ENCODE measurements around the gene BIK. TPM values are rescaled to one million over a fixed set of nuclear protein-coding genes. Genes with fewer than 3 reads are reported as not detected.

BIK gene
- total RNA-seq, 1 experiment from 2014 or later: 3.2 TPM

DNA sequence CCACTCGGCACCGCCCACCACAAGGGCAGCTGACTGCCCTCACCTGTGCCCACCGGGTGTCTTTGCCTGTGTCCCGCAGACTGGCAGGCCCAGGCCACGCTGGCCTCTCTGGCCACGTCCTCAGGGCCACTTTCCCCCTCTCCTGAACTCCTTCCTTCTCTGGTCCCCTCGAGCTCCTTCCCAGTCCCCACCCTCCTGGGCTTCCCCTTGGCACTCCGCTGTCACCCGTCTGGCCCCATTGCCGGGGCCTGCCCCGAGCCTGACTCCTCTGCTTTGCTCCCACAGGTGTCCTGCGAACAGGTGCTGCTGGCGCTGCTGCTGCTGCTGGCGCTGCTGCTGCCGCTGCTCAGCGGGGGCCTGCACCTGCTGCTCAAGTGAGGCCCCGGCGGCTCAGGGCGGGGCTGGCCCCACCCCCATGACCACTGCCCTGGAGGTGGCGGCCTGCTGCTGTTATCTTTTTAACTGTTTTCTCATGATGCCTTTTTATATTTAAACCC lies 18.4 kb downstream of the BIK start (continued):
- TF ChIP-seq ZNF423 (CRISPR knock-in tag; IDR thresholded peaks at IDR 0.05) (peak; percentile 81), E2F1 (CRISPR knock-in tag; IDR thresholded peaks at IDR 0.05) (no peak)

- Mint-ChIP-seq H3K36me3 (peaks cover 10% of the 10 kb centered on the region), H3K4me3 (no peak overlapping the region), H3K27me3 (ENCODE audit: low read depth) (no peaks in the 10 kb centered on the region), H3K9me3 (no peaks in the 10 kb centered on the region), H3K4me1 (peaks cover 9% of the 10 kb centered on the region), H3K27ac (no peak overlapping the region)
- ATAC-seq (no peak), DNase-seq (ENCODE audit: low spot score) (no peak)
- POLR2A ChIA-PET: no interaction called here
- no peak for TF ChIP-seq OVOL2 (CRISPR knock-in tag; IDR thresholded peaks at IDR 0.05; ENCODE audit: borderline replicate concordance)
- TF ChIP-seq ATF2 (CRISPR knock-in tag; IDR thresholded peaks at IDR 0.05; ENCODE audit: borderline replicate concordance, low read depth): no peak
- TF ChIP-seq JUN (CRISPR knock-in tag; IDR thresholded peaks at IDR 0.05): no peak
- CTCF ChIA-PET: interaction anchor here (0.9 to 1.0 kb wide), 3 partner anchors 69 to 508 kb away, joined by 3 to 5 read pairs (median 4); no protein-coding TSS in a partner anchor
Measured at GRCh38 chr22:43129426-43130425, 19.2 kb downstream of the BIK start.

- H3K36me3 Mint-ChIP-seq: peaks cover 24% of the 10 kb centered on the region
- H3K4me3 Mint-ChIP-seq: no peak overlapping the region
- CTCF ChIA-PET: interaction anchor here (0.5 to 0.6 kb wide), 2 partner anchors 10 to 56 kb away, joined by 3 read pairs; no protein-coding TSS in a partner anchor
- ATAC-seq: no peak
- no peaks in the 10 kb centered on the region for H3K27me3 Mint-ChIP-seq (ENCODE audit: low read depth)
- no peaks in the 10 kb centered on the region for H3K9me3 Mint-ChIP-seq
- POLR2A ChIA-PET: no interaction called here
- DNase-seq (ENCODE audit: low spot score): no peak
- no peak overlapping the region for H3K27ac Mint-ChIP-seq
- H3K4me1 Mint-ChIP-seq: peaks cover 9% of the 10 kb centered on the region
- no peak for TF ChIP-seq ZNF416 (CRISPR knock-in tag; IDR thresholded peaks at IDR 0.05)
- no peak for TF ChIP-seq JUN (CRISPR knock-in tag; IDR thresholded peaks at IDR 0.05)
- no peak for TF ChIP-seq ZBTB43 (CRISPR knock-in tag; IDR thresholded peaks at IDR 0.05)
- TF ChIP-seq E2F1 (CRISPR knock-in tag; IDR thresholded peaks at IDR 0.05): no peak
- TF ChIP-seq, protein P1, sequence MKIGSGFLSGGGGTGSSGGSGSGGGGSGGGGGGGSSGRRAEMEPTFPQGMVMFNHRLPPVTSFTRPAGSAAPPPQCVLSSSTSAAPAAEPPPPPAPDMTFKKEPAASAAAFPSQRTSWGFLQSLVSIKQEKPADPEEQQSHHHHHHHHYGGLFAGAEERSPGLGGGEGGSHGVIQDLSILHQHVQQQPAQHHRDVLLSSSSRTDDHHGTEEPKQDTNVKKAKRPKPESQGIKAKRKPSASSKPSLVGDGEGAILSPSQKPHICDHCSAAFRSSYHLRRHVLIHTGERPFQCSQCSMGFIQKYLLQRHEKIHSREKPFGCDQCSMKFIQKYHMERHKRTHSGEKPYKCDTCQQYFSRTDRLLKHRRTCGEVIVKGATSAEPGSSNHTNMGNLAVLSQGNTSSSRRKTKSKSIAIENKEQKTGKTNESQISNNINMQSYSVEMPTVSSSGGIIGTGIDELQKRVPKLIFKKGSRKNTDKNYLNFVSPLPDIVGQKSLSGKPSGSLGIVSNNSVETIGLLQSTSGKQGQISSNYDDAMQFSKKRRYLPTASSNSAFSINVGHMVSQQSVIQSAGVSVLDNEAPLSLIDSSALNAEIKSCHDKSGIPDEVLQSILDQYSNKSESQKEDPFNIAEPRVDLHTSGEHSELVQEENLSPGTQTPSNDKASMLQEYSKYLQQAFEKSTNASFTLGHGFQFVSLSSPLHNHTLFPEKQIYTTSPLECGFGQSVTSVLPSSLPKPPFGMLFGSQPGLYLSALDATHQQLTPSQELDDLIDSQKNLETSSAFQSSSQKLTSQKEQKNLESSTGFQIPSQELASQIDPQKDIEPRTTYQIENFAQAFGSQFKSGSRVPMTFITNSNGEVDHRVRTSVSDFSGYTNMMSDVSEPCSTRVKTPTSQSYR (CRISPR knock-in tag; IDR thresholded peaks at IDR 0.05): no peak
- no peak for TF ChIP-seq ZNF219 (CRISPR knock-in tag; IDR thresholded peaks at IDR 0.05; ENCODE audit: borderline replicate concordance)
- TF ChIP-seq ZNF671 (CRISPR knock-in tag; IDR thresholded peaks at IDR 0.05): no peak
- no peak for TF ChIP-seq ZNF423 (CRISPR knock-in tag; IDR thresholded peaks at IDR 0.05)
- TF ChIP-seq GTF2I (CRISPR knock-in tag; conservative IDR thresholded peaks at IDR 0.05): no peak
- TF ChIP-seq GRHL2 (CRISPR knock-in tag; IDR thresholded peaks at IDR 0.05; ENCODE audit: insufficient replicate concordance, severe bottlenecking): no peak
- TF ChIP-seq, protein P2, sequence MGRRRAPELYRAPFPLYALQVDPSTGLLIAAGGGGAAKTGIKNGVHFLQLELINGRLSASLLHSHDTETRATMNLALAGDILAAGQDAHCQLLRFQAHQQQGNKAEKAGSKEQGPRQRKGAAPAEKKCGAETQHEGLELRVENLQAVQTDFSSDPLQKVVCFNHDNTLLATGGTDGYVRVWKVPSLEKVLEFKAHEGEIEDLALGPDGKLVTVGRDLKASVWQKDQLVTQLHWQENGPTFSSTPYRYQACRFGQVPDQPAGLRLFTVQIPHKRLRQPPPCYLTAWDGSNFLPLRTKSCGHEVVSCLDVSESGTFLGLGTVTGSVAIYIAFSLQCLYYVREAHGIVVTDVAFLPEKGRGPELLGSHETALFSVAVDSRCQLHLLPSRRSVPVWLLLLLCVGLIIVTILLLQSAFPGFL (CRISPR knock-in tag; IDR thresholded peaks at IDR 0.05; ENCODE audit: borderline replicate concordance): no peak
- TF ChIP-seq, protein P3, sequence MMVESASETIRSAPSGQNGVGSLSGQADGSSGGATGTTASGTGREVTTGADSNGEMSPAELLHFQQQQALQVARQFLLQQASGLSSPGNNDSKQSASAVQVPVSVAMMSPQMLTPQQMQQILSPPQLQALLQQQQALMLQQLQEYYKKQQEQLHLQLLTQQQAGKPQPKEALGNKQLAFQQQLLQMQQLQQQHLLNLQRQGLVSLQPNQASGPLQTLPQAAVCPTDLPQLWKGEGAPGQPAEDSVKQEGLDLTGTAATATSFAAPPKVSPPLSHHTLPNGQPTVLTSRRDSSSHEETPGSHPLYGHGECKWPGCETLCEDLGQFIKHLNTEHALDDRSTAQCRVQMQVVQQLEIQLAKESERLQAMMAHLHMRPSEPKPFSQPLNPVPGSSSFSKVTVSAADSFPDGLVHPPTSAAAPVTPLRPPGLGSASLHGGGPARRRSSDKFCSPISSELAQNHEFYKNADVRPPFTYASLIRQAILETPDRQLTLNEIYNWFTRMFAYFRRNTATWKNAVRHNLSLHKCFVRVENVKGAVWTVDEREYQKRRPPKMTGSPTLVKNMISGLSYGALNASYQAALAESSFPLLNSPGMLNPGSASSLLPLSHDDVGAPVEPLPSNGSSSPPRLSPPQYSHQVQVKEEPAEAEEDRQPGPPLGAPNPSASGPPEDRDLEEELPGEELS (CRISPR knock-in tag; IDR thresholded peaks at IDR 0.05): no peak
- no peak for TF ChIP-seq ATF2 (CRISPR knock-in tag; IDR thresholded peaks at IDR 0.05; ENCODE audit: borderline replicate concordance, low read depth)
- TF ChIP-seq ESRRA (CRISPR knock-in tag; IDR thresholded peaks at IDR 0.05; ENCODE audit: borderline replicate concordance): no peak
Measured at GRCh38 chr22:43131773-43132501, 21.4 kb downstream of the BIK start.

Measured in WTC11 (cell line).